Liver (tissue), 3 donors: Measurements from ENCODE around the gene IMMT.

Experiments used
- EGR1 ChIP-seq, 2 donors: IDR thresholded peaks; 2 replicates each; pipeline ENCODE4 v1.6.1; 2016 to 2018; ENCODE audit warnings: antibody characterized with exemption in 2 of 2, low read depth in 2 of 2
- NR2F2 ChIP-seq: IDR thresholded peaks from 2 replicates; pipeline ENCODE4 v1.6.1; 2016; ENCODE audit warnings: antibody characterized with exemption
- SP1 ChIP-seq: IDR thresholded peaks from 2 replicates; pipeline ENCODE4 v1.6.1; 2018; ENCODE audit warnings: antibody characterized with exemption, mild to moderate bottlenecking
- TAF1 ChIP-seq: conservative IDR thresholded peaks from 2 replicates; pipeline ENCODE4 v1.6.1; 2016; ENCODE audit warnings: antibody characterized with exemption, mild to moderate bottlenecking
- YY1 ChIP-seq: IDR thresholded peaks from 2 replicates; pipeline ENCODE4 v1.6.1; 2016; ENCODE audit warnings: antibody characterized with exemption, mild to moderate bottlenecking
- TF ChIP-seq, protein P1 (sequence below): fragments of 150-350 bp; IDR thresholded peaks from 2 replicates; pipeline ENCODE4 v1.5.1; 2017; ENCODE audit warnings: improper control_type of control experiment, low read depth, low read length; ENCODE audit not compliant: missing input control
- TF ChIP-seq, protein P2 (sequence below): IDR thresholded peaks from 2 replicates; pipeline ENCODE4 v1.6.1; 2016; ENCODE audit warnings: antibody characterized with exemption
- TF ChIP-seq, protein P3 (sequence below): IDR thresholded peaks from 2 replicates; pipeline ENCODE4 v1.6.1; 2016; ENCODE audit warnings: antibody characterized with exemption
- donor health status: healthy.
- donor health status: healthy.

DNA sequence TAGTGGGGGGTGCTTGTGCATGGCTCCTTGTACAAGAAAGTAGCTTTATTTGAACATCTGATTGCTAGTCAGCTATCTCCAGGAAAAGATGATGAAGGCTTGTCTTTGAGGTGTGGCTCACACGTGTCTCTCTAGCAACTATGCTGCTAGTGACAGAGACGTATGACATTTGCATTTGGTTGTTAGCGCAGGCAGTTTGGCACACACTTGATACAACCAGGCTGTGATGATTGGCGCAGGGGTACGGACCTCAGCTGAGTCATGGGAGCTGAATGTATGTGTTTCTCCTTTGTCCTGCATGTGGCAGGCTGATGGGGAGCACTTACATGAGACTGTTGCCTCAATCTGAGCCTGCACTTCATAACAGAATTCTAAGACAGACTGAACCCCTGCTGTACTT is 59.6 kb downstream of the IMMT start:
- TF ChIP-seq, protein P1, sequence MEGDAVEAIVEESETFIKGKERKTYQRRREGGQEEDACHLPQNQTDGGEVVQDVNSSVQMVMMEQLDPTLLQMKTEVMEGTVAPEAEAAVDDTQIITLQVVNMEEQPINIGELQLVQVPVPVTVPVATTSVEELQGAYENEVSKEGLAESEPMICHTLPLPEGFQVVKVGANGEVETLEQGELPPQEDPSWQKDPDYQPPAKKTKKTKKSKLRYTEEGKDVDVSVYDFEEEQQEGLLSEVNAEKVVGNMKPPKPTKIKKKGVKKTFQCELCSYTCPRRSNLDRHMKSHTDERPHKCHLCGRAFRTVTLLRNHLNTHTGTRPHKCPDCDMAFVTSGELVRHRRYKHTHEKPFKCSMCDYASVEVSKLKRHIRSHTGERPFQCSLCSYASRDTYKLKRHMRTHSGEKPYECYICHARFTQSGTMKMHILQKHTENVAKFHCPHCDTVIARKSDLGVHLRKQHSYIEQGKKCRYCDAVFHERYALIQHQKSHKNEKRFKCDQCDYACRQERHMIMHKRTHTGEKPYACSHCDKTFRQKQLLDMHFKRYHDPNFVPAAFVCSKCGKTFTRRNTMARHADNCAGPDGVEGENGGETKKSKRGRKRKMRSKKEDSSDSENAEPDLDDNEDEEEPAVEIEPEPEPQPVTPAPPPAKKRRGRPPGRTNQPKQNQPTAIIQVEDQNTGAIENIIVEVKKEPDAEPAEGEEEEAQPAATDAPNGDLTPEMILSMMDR, result no peak
- TF ChIP-seq SP1 (no peak), NR2F2 (no peak), EGR1 (IDR thresholded peaks at IDR 0.05; ENCODE audit: low read depth in 2 of 2) (no peak), YY1 (no peak), TAF1 (no peak)
- TF ChIP-seq, protein P2, sequence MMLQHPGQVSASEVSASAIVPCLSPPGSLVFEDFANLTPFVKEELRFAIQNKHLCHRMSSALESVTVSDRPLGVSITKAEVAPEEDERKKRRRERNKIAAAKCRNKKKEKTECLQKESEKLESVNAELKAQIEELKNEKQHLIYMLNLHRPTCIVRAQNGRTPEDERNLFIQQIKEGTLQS, result no peak
- TF ChIP-seq, protein P3, sequence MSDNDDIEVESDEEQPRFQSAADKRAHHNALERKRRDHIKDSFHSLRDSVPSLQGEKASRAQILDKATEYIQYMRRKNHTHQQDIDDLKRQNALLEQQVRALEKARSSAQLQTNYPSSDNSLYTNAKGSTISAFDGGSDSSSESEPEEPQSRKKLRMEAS, result no peak
